Measurements from ENCODE around the gene BMPR1B.
"Not testable (repeated sequence)": the region's sequence is repeated elsewhere in the genome, so short reads cannot be mapped to it uniquely, and the experiment has no call there.

The BMPR1B gene

GRCh38 chr4:94763005-94763404 lies 5.2 kb downstream of the BMPR1B start:
- no peak for DNase-seq (ENCODE audit: low read depth)

- no peak for DNase-seq (ENCODE audit: low read depth)
These were observed 5.7 kb downstream of the BMPR1B start for GRCh38 chr4:94763500-94763899.

GRCh38 chr4:94764069-94764468 lies 6.3 kb downstream of the BMPR1B start:
- no peak for DNase-seq (ENCODE audit: low read depth)

GRCh38 chr4:94765174-94765573 lies 7.4 kb downstream of the BMPR1B start:
- no peak for DNase-seq (ENCODE audit: low read depth)

GRCh38 chr4:94765648-94766047 lies 7.9 kb downstream of the BMPR1B start:
- DNase-seq (ENCODE audit: low read depth) = no peak

GRCh38 chr4:94766856-94767255 lies 9.1 kb downstream of the BMPR1B start:
- no peak for DNase-seq (ENCODE audit: low read depth)

- DNase-seq (ENCODE audit: low read depth) = no peak
These were observed 9.7 kb downstream of the BMPR1B start for GRCh38 chr4:94767446-94767845.

- no peak for DNase-seq (ENCODE audit: low read depth)
These were observed 25.0 kb downstream of the BMPR1B start for GRCh38 chr4:94782707-94783106.

- DNase-seq (ENCODE audit: low read depth) = no peak
These were observed 33.9 kb downstream of the BMPR1B start for GRCh38 chr4:94791701-94792100.

- DNase-seq (ENCODE audit: low read depth) = no peak
These were observed 41.1 kb downstream of the BMPR1B start for GRCh38 chr4:94798808-94799207.

- DNase-seq (ENCODE audit: low read depth) = no peak
These were observed 43.3 kb downstream of the BMPR1B start for GRCh38 chr4:94801016-94801415.

- no peak for DNase-seq (ENCODE audit: low read depth)
These were observed 44.3 kb downstream of the BMPR1B start for GRCh38 chr4:94802091-94802490.

GRCh38 chr4:94803181-94803580 lies 45.4 kb downstream of the BMPR1B start:
- DNase-seq (ENCODE audit: low read depth) = no peak

GRCh38 chr4:94804650-94805049 lies 46.9 kb downstream of the BMPR1B start:
- DNase-seq (ENCODE audit: low read depth) = no peak

- DNase-seq (ENCODE audit: low read depth) = no peak
These were observed 48.6 kb downstream of the BMPR1B start for GRCh38 chr4:94806376-94806775.

- no peak for DNase-seq (ENCODE audit: low read depth)
These were observed 53.9 kb downstream of the BMPR1B start for GRCh38 chr4:94811643-94812042.

GRCh38 chr4:94813221-94813620 lies 55.5 kb downstream of the BMPR1B start:
- DNase-seq (ENCODE audit: low read depth) = no peak

- DNase-seq (ENCODE audit: low read depth) = no peak
These were observed 56.5 kb downstream of the BMPR1B start for GRCh38 chr4:94814237-94814636.

GRCh38 chr4:94819371-94820168 lies 61.8 kb downstream of the BMPR1B start:
- DNase-seq (ENCODE audit: low read depth) = no peak

- no peak for DNase-seq (ENCODE audit: low read depth)
These were observed 68.5 kb downstream of the BMPR1B start for GRCh38 chr4:94826206-94826605.

- no peak for DNase-seq (ENCODE audit: low read depth)
These were observed 69.8 kb downstream of the BMPR1B start for GRCh38 chr4:94827481-94828110.

- DNase-seq (ENCODE audit: low read depth) = no peak
These were observed 71.1 kb downstream of the BMPR1B start for GRCh38 chr4:94828882-94829281.

GRCh38 chr4:94831607-94832006 lies 73.9 kb downstream of the BMPR1B start:
- no peak for DNase-seq (ENCODE audit: low read depth)

GRCh38 chr4:94832329-94832728 lies 74.6 kb downstream of the BMPR1B start:
- DNase-seq (ENCODE audit: low read depth) = not testable (repeated sequence)

Data from activated T-cell treated with anti-CD3 and anti-CD28 coated beads for 24 hours (primary cell).